ENCODE data around the gene LAMB4. TPM values are rescaled to one million over a fixed set of nuclear protein-coding genes. Genes with fewer than 3 reads are reported as not detected.

Gene LAMB4
- polyA plus RNA-seq, 2 donors, result 3.5 to 4.9 TPM

GRCh38 chr7:108101759-108102158 is 28.4 kb downstream of the LAMB4 start:
- Histone ChIP-seq H3K4me1 (ENCODE audit: control insufficient read depth in 2 of 2, insufficient read depth in 2 of 2, low read length in 1 of 2) (peaks cover 0 to 2% of the 10 kb centered on the region in 2 donors), H3K27me3 (ENCODE audit: control insufficient read depth in 1 of 2, insufficient read depth in 2 of 2, low read length in 2 of 2) (no peaks in the 10 kb centered on the region), H3K36me3 (ENCODE audit: control insufficient read depth in 2 of 2, insufficient read depth in 2 of 2, low read length in 1 of 2) (no peaks in the 10 kb centered on the region), H3K27ac (ENCODE audit: low read depth in 2 of 2, low read length in 1 of 2) (no peak overlapping the region), H3K9me3 (ENCODE audit: control insufficient read depth in 2 of 2, insufficient read depth in 1 of 2, low read depth in 1 of 2, low read length in 1 of 2) (no peaks in the 10 kb centered on the region), H3K4me3 (ENCODE audit: low read depth in 1 of 2, low read length in 2 of 2) (no peak overlapping the region)
- WGBS, 2 donors, result 91 to 96% methylated on average over 3 of the region's 3 CpGs

- WGBS, 2 donors, result 76 to 80% methylated on average over 1 of the region's 1 CpG
- Histone ChIP-seq H3K27me3 (ENCODE audit: control insufficient read depth in 1 of 2, insufficient read depth in 2 of 2, low read length in 2 of 2) (no peaks in the 10 kb centered on the region), H3K27ac (ENCODE audit: low read depth in 2 of 2, low read length in 1 of 2) (no peak overlapping the region), H3K4me3 (ENCODE audit: low read depth in 1 of 2, low read length in 2 of 2) (no peak overlapping the region), H3K4me1 (ENCODE audit: control insufficient read depth in 2 of 2, insufficient read depth in 2 of 2, low read length in 1 of 2) (peaks cover 0 to 2% of the 10 kb centered on the region in 2 donors), H3K9me3 (ENCODE audit: control insufficient read depth in 2 of 2, insufficient read depth in 1 of 2, low read depth in 1 of 2, low read length in 1 of 2) (no peaks in the 10 kb centered on the region), H3K36me3 (ENCODE audit: control insufficient read depth in 2 of 2, insufficient read depth in 2 of 2, low read length in 1 of 2) (no peaks in the 10 kb centered on the region)
These were observed 30.4 kb downstream of the LAMB4 start for GRCh38 chr7:108099713-108100112.

- WGBS, 2 donors, result 86% methylated on average over 7 of the region's 7 CpGs
- Histone ChIP-seq H3K27me3 (ENCODE audit: control insufficient read depth in 1 of 2, insufficient read depth in 2 of 2, low read length in 2 of 2) (no peaks in the 10 kb centered on the region), H3K27ac (ENCODE audit: low read depth in 2 of 2, low read length in 1 of 2) (no peak overlapping the region), H3K36me3 (ENCODE audit: control insufficient read depth in 2 of 2, insufficient read depth in 2 of 2, low read length in 1 of 2) (no peaks in the 10 kb centered on the region), H3K4me1 (ENCODE audit: control insufficient read depth in 2 of 2, insufficient read depth in 2 of 2, low read length in 1 of 2) (peaks cover 0 to 2% of the 10 kb centered on the region in 2 donors), H3K9me3 (ENCODE audit: control insufficient read depth in 2 of 2, insufficient read depth in 1 of 2, low read depth in 1 of 2, low read length in 1 of 2) (no peaks in the 10 kb centered on the region), H3K4me3 (ENCODE audit: low read depth in 1 of 2, low read length in 2 of 2) (no peak overlapping the region)
These were observed 32.5 kb downstream of the LAMB4 start for GRCh38 chr7:108097703-108098102.

GRCh38 chr7:108096996-108097395 is 33.2 kb downstream of the LAMB4 start:
- no peak overlapping the region for H3K27ac ChIP-seq (ENCODE audit: low read depth in 2 of 2, low read length in 1 of 2)
- H3K36me3 ChIP-seq (ENCODE audit: control insufficient read depth in 2 of 2, insufficient read depth in 2 of 2, low read length in 1 of 2), result no peaks in the 10 kb centered on the region
- peaks cover 0 to 2% of the 10 kb centered on the region in 2 donors for H3K4me1 ChIP-seq (ENCODE audit: control insufficient read depth in 2 of 2, insufficient read depth in 2 of 2, low read length in 1 of 2)
- no peak overlapping the region for H3K4me3 ChIP-seq (ENCODE audit: low read depth in 1 of 2, low read length in 2 of 2)
- no peaks in the 10 kb centered on the region for H3K9me3 ChIP-seq (ENCODE audit: control insufficient read depth in 2 of 2, insufficient read depth in 1 of 2, low read depth in 1 of 2, low read length in 1 of 2)
- 85 to 87% methylated on average over 4 of the region's 4 CpGs for WGBS, 2 donors
- H3K27me3 ChIP-seq (ENCODE audit: control insufficient read depth in 1 of 2, insufficient read depth in 2 of 2, low read length in 2 of 2), result no peaks in the 10 kb centered on the region

- no peaks in the 10 kb centered on the region for H3K36me3 ChIP-seq (ENCODE audit: control insufficient read depth in 2 of 2, insufficient read depth in 2 of 2, low read length in 1 of 2)
- WGBS, 2 donors, result 39 to 52% methylated on average over 7 of the region's 7 CpGs
- no peaks in the 10 kb centered on the region for H3K27me3 ChIP-seq (ENCODE audit: control insufficient read depth in 1 of 2, insufficient read depth in 2 of 2, low read length in 2 of 2)
- no peak overlapping the region for H3K27ac ChIP-seq (ENCODE audit: low read depth in 2 of 2, low read length in 1 of 2)
- H3K9me3 ChIP-seq (ENCODE audit: control insufficient read depth in 2 of 2, insufficient read depth in 1 of 2, low read depth in 1 of 2, low read length in 1 of 2), result no peaks in the 10 kb centered on the region
- peaks cover 0 to 2% of the 10 kb centered on the region in 2 donors for H3K4me1 ChIP-seq (ENCODE audit: control insufficient read depth in 2 of 2, insufficient read depth in 2 of 2, low read length in 1 of 2)
- H3K4me3 ChIP-seq (ENCODE audit: low read depth in 1 of 2, low read length in 2 of 2), result no peak overlapping the region
These were observed 35.0 kb downstream of the LAMB4 start for GRCh38 chr7:108094933-108095710.

- Histone ChIP-seq H3K4me1 (ENCODE audit: control insufficient read depth in 2 of 2, insufficient read depth in 2 of 2, low read length in 1 of 2) (peaks cover 0 to 2% of the 10 kb centered on the region in 2 donors), H3K27ac (ENCODE audit: low read depth in 2 of 2, low read length in 1 of 2) (no peak overlapping the region), H3K4me3 (ENCODE audit: low read depth in 1 of 2, low read length in 2 of 2) (no peak overlapping the region), H3K27me3 (ENCODE audit: control insufficient read depth in 1 of 2, insufficient read depth in 2 of 2, low read length in 2 of 2) (no peaks in the 10 kb centered on the region), H3K36me3 (ENCODE audit: control insufficient read depth in 2 of 2, insufficient read depth in 2 of 2, low read length in 1 of 2) (no peaks in the 10 kb centered on the region), H3K9me3 (ENCODE audit: control insufficient read depth in 2 of 2, insufficient read depth in 1 of 2, low read depth in 1 of 2, low read length in 1 of 2) (no peaks in the 10 kb centered on the region)
- WGBS, 2 donors, result 16 to 18% methylated on average over 1 of the region's 1 CpG
These were observed 35.8 kb downstream of the LAMB4 start for GRCh38 chr7:108094346-108094745.

GRCh38 chr7:108093851-108094331 is 36.3 kb downstream of the LAMB4 start:
- WGBS, 2 donors, result 58 to 61% methylated on average over 4 of the region's 4 CpGs
- Histone ChIP-seq H3K4me1 (ENCODE audit: control insufficient read depth in 2 of 2, insufficient read depth in 2 of 2, low read length in 1 of 2) (peaks cover 0 to 2% of the 10 kb centered on the region in 2 donors), H3K4me3 (ENCODE audit: low read depth in 1 of 2, low read length in 2 of 2) (no peak overlapping the region), H3K27ac (ENCODE audit: low read depth in 2 of 2, low read length in 1 of 2) (peak overlapping the region in 1 of 2 donors; percentile 55), H3K36me3 (ENCODE audit: control insufficient read depth in 2 of 2, insufficient read depth in 2 of 2, low read length in 1 of 2) (no peaks in the 10 kb centered on the region), H3K9me3 (ENCODE audit: control insufficient read depth in 2 of 2, insufficient read depth in 1 of 2, low read depth in 1 of 2, low read length in 1 of 2) (no peaks in the 10 kb centered on the region), H3K27me3 (ENCODE audit: control insufficient read depth in 1 of 2, insufficient read depth in 2 of 2, low read length in 2 of 2) (no peaks in the 10 kb centered on the region)

- H3K27ac ChIP-seq (ENCODE audit: low read depth in 2 of 2, low read length in 1 of 2), result no peak overlapping the region
- 79 to 80% methylated on average over 4 of the region's 4 CpGs for WGBS, 2 donors
- H3K4me1 ChIP-seq (ENCODE audit: control insufficient read depth in 2 of 2, insufficient read depth in 2 of 2, low read length in 1 of 2), result peaks cover 0 to 2% of the 10 kb centered on the region in 2 donors
These were observed 36.8 kb downstream of the LAMB4 start for GRCh38 chr7:108093341-108093740.

GRCh38 chr7:108091461-108091831 is 38.7 kb downstream of the LAMB4 start:
- no peak overlapping the region for H3K4me3 ChIP-seq (ENCODE audit: low read depth in 1 of 2, low read length in 2 of 2)
- H3K27me3 ChIP-seq (ENCODE audit: control insufficient read depth in 1 of 2, insufficient read depth in 2 of 2, low read length in 2 of 2), result no peaks in the 10 kb centered on the region
- no peaks in the 10 kb centered on the region for H3K9me3 ChIP-seq (ENCODE audit: control insufficient read depth in 2 of 2, insufficient read depth in 1 of 2, low read depth in 1 of 2, low read length in 1 of 2)
- 89 to 92% methylated on average over 7 of the region's 7 CpGs for WGBS, 2 donors
- no peaks in the 10 kb centered on the region for H3K4me1 ChIP-seq (ENCODE audit: control insufficient read depth in 2 of 2, insufficient read depth in 2 of 2, low read length in 1 of 2)
- H3K36me3 ChIP-seq (ENCODE audit: control insufficient read depth in 2 of 2, insufficient read depth in 2 of 2, low read length in 1 of 2), result no peaks in the 10 kb centered on the region
- H3K27ac ChIP-seq (ENCODE audit: low read depth in 2 of 2, low read length in 1 of 2), result no peak overlapping the region

More at GRCh38 chr7:108093341-108093740, 36.8 kb downstream of the LAMB4 start:
- Histone ChIP-seq H3K4me3 (ENCODE audit: low read depth in 1 of 2, low read length in 2 of 2) (no peak overlapping the region), H3K36me3 (ENCODE audit: control insufficient read depth in 2 of 2, insufficient read depth in 2 of 2, low read length in 1 of 2) (no peaks in the 10 kb centered on the region), H3K9me3 (ENCODE audit: control insufficient read depth in 2 of 2, insufficient read depth in 1 of 2, low read depth in 1 of 2, low read length in 1 of 2) (no peaks in the 10 kb centered on the region), H3K27me3 (ENCODE audit: control insufficient read depth in 1 of 2, insufficient read depth in 2 of 2, low read length in 2 of 2) (no peaks in the 10 kb centered on the region)

Data from esophagus (tissue), 2 donors.